Colonic mucosa (tissue), 4 donors: Measurements from ENCODE around the gene PSMA7. TPM values are rescaled to one million over a fixed set of nuclear protein-coding genes. Genes with fewer than 3 reads are reported as not detected.

Experiments used
- DNase-seq: peaks from one replicate; pipeline ENCODE4 v3.0.0-alpha.2; 2020
- H3K27ac ChIP-seq: fragments of 200-600 bp; one replicate; pipeline ENCODE4 v1.8.0; 2021
- H3K27me3 ChIP-seq: fragments of 200-600 bp; one replicate; pipeline ENCODE4 v1.8.0; 2021
- H3K36me3 ChIP-seq: fragments of 200-600 bp; one replicate; pipeline ENCODE4 v1.8.0; 2021
- H3K4me1 ChIP-seq: fragments of 200-600 bp; one replicate; pipeline ENCODE4 v1.8.0; 2021; ENCODE audit warnings: mild to moderate bottlenecking
- H3K4me3 ChIP-seq: fragments of 200-600 bp; one replicate; pipeline ENCODE4 v1.8.0; 2021
- H3K9ac ChIP-seq, 2 donors: one replicate each; pipeline ENCODE4 v1.7.0; 2013; ENCODE audit warnings: control low read depth in 2 of 2, low read depth in 2 of 2, low read length in 2 of 2
- H3K9me3 ChIP-seq: fragments of 200-600 bp; one replicate; pipeline ENCODE4 v1.8.0; 2021
- intact Hi-C: fragments of 100-400 bp; cut with DNase I; formaldehyde crosslinking; loops from one replicate; pipeline ENCODE4 v1.14.1; 2022
- total RNA-seq, 2 donors: library from RNA; stranded (reverse); fragmentation: NEBNext Ultra II Directional in 1 of 2; extraction: Animal tissue kit (Norgen Biotek cat#: 25700) in 1 of 2; gene quantifications; one replicate each; pipeline ENCODE4 v1.2.1, GENCODE V29; 2021
- TF ChIP-seq, protein P1 (sequence below): fragments of 200-600 bp; IDR thresholded peaks from one replicate; pipeline ENCODE4 v1.8.0; 2022; ENCODE audit warnings: antibody characterized with exemption, mild to moderate bottlenecking
- donor health status: healthy.
- donor health status: DM: no; HTN: no; CAD: no.
- donor health status: DM: no; HTN: no; CAD: no.

Gene PSMA7
- total RNA-seq, 2 donors from 2014 or later = 164 to 315 TPM

DNA sequence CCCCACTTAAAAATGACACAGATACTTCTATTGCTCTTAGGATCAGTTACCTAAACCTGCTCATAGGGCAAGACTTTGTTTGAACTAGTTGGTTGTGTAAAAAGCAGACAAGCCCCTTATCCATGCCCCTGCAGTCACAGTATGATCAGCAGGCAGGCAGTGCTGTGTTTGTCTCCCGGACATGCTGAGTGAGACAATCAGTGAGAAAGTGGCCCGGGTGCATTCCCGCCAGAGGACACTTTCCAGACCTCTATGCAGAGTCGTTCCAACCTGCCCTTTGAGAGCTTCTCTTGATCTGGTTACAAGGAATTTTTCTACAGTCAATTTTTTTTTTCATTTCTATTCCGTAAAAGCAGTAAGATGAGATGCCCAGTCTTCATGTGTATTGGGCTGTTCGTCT, 14.7 kb downstream of the PSMA7 start:
- TF ChIP-seq, protein P1, sequence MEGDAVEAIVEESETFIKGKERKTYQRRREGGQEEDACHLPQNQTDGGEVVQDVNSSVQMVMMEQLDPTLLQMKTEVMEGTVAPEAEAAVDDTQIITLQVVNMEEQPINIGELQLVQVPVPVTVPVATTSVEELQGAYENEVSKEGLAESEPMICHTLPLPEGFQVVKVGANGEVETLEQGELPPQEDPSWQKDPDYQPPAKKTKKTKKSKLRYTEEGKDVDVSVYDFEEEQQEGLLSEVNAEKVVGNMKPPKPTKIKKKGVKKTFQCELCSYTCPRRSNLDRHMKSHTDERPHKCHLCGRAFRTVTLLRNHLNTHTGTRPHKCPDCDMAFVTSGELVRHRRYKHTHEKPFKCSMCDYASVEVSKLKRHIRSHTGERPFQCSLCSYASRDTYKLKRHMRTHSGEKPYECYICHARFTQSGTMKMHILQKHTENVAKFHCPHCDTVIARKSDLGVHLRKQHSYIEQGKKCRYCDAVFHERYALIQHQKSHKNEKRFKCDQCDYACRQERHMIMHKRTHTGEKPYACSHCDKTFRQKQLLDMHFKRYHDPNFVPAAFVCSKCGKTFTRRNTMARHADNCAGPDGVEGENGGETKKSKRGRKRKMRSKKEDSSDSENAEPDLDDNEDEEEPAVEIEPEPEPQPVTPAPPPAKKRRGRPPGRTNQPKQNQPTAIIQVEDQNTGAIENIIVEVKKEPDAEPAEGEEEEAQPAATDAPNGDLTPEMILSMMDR = no peak
- H3K9ac ChIP-seq = no peak overlapping the region
- no peak overlapping the region for H3K4me3 ChIP-seq
- intact Hi-C loops = no loop called here
- peaks cover 36% of the 10 kb centered on the region for H3K36me3 ChIP-seq
- H3K27me3 ChIP-seq = no peaks in the 10 kb centered on the region
- no peak overlapping the region for H3K27ac ChIP-seq
- H3K9me3 ChIP-seq = no peaks in the 10 kb centered on the region
- H3K4me1 ChIP-seq = peaks cover 1% of the 10 kb centered on the region
- DNase-seq = no peak

DNA sequence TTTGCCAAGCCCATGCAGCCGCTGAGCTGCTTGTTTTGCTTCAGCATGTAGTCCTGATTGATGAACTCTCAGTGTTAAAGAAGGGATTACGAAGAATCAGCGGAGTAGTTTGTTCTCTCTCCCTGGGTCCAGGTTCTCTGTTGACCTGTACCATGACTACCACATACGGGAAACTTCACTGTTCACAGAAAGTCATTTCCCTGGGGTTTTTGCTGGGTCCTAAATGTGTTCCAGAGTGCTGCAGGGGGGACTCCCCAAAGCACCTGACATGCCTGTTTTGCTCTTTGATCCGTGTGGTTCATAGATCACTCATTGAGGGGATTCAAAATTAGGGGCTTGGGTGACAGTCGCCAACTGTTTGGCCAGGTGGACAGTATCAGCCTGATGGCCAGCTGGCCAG, 15.4 kb downstream of the PSMA7 start:
- no peak for DNase-seq
- no peaks in the 10 kb centered on the region for H3K9me3 ChIP-seq
- peaks cover 36% of the 10 kb centered on the region for H3K36me3 ChIP-seq
- no peak overlapping the region for H3K27ac ChIP-seq
- TF ChIP-seq, protein P1 = no peak
- peaks cover 5% of the 10 kb centered on the region for H3K4me1 ChIP-seq
- no peaks in the 10 kb centered on the region for H3K27me3 ChIP-seq
- intact Hi-C loops = no loop called here
- H3K9ac ChIP-seq = no peak overlapping the region
- H3K4me3 ChIP-seq = no peak overlapping the region

DNA sequence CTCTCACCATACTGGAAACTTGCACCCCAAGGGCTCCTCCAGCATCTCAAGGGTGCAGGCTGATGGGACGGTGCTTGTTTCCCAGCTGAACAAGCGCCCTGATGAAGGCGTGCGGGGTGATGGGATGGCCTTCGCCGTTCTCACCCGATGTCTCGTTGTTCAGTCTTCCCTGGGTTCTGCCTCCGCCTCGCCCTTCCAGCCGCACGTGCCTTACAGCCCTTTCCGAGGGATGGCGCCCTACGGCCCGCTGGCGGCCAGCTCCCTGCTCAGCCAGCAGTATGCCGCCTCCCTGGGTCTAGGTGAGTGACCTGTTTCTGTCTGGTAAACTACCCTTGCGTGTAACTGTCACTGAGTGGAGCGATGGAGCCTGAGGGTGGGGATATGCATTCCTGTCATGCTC, 17.1 kb downstream of the PSMA7 start:
- Histone ChIP-seq H3K9me3 (no peaks in the 10 kb centered on the region), H3K27me3 (no peaks in the 10 kb centered on the region), H3K27ac (no peak overlapping the region), H3K4me3 (no peak overlapping the region), H3K36me3 (peaks cover 27% of the 10 kb centered on the region), H3K9ac (no peak overlapping the region), H3K4me1 (peaks cover 5% of the 10 kb centered on the region)
- DNase-seq = no peak
- intact Hi-C loops = no loop called here
- TF ChIP-seq, protein P1 = no peak

GRCh38 chr20:62123450-62124118, 19.6 kb downstream of the PSMA7 start:
- H3K27ac ChIP-seq = no peak overlapping the region
- TF ChIP-seq, protein P1 = no peak
- DNase-seq = no peak
- peaks cover 5% of the 10 kb centered on the region for H3K4me1 ChIP-seq
- intact Hi-C loops = no loop called here
- H3K4me3 ChIP-seq = peak overlapping the region; percentile 78
- no peaks in the 10 kb centered on the region for H3K9me3 ChIP-seq
- H3K9ac ChIP-seq = peak overlapping the region; percentile 38 to 71
- no peaks in the 10 kb centered on the region for H3K27me3 ChIP-seq
- H3K36me3 ChIP-seq = peaks cover 25% of the 10 kb centered on the region

GRCh38 chr20:62122654-62123449, 20.3 kb downstream of the PSMA7 start:
- H3K9me3 ChIP-seq = no peaks in the 10 kb centered on the region

More at GRCh38 chr20:62122654-62123449, 20.3 kb downstream of the PSMA7 start:
- intact Hi-C loops = no loop called here
- Histone ChIP-seq H3K36me3 (peaks cover 18% of the 10 kb centered on the region), H3K9ac (peak overlapping the region; percentile 71 to 72), H3K4me1 (peaks cover 5% of the 10 kb centered on the region), H3K27ac (peak overlapping the region; percentile 73), H3K27me3 (no peaks in the 10 kb centered on the region), H3K4me3 (peak overlapping the region; percentile 78)
- TF ChIP-seq, protein P1 = no peak
- peak; percentile 54 for DNase-seq
